Gastrocnemius medialis (tissue), 4 donors: ENCODE data around the gene ENOPH1. TPM values are rescaled to one million over a fixed set of nuclear protein-coding genes. Genes with fewer than 3 reads are reported as not detected.

Experiments used
- ATAC-seq, 2 donors: fragments of 150-250 bp; one replicate each; pipeline ENCODE4 v1.9.1; 2016
- DNase-seq, 2 donors: peaks; one replicate each; pipeline ENCODE4 v3.0.0-alpha.2; 2019
- H3K27ac ChIP-seq, 4 donors: fragments of 200-600 bp; sonication (generic); 1 replicate in 1 of 4; 2 replicates in 3 of 4; pipeline ENCODE4 v1.5.1; 2016 to 2018; ENCODE audit warnings: mild to moderate bottlenecking in 2 of 4, moderate library complexity in 1 of 4
- H3K27me3 ChIP-seq, 3 donors: fragments of 200-600 bp; sonication (generic) in 2 of 3; 1 replicate in 1 of 3; 2 replicates in 2 of 3; pipeline versions ENCODE4 v1.5.1 to v1.6.0; 2016 to 2019; ENCODE audit warnings: mild to moderate bottlenecking in 1 of 3, moderate library complexity in 1 of 3
- H3K36me3 ChIP-seq, 2 donors: fragments of 200-600 bp; sonication (generic) in 1 of 2; one replicate each; pipeline ENCODE4 v1.5.1; 2017 to 2018
- H3K4me1 ChIP-seq, 2 donors: fragments of 200-600 bp; sonication (generic) in 1 of 2; one replicate each; pipeline ENCODE4 v1.5.1; 2016 to 2017; ENCODE audit warnings: mild to moderate bottlenecking in 2 of 2
- H3K4me3 ChIP-seq, 4 donors: fragments of 200-600 bp; sonication (generic) in 3 of 4; 1 replicate in 1 of 4; 2 replicates in 3 of 4; pipeline ENCODE4 v1.5.1; 2016 to 2019; ENCODE audit warnings: mild to moderate bottlenecking in 2 of 4
- H3K9me3 ChIP-seq, 3 donors: fragments of 200-600 bp; sonication (generic) in 2 of 3; 1 replicate in 1 of 3; 2 replicates in 2 of 3; pipeline ENCODE4 v1.5.1; 2016 to 2019
- CTCF ChIP-seq, 5 experiments: fragments of 450-650 bp in 3 of 5; fragments of 200-600 bp in 2 of 5; sonication (generic) in 2 of 5; IDR thresholded peaks in 4 of 5; conservative IDR thresholded peaks in 1 of 5; 1 replicate in 4 of 5; 2 replicates in 1 of 5; pipeline ENCODE4 v1.5.1; 2016 to 2019; ENCODE audit warnings: antibody characterized with exemption in 5 of 5, mild to moderate bottlenecking in 3 of 5, moderate library complexity in 3 of 5
- POLR2A ChIP-seq, 2 donors: fragments of 450-650 bp; IDR thresholded peaks; one replicate each; pipeline ENCODE4 v1.6.1; 2017; ENCODE audit warnings: antibody characterized with exemption in 2 of 2, mild to moderate bottlenecking in 2 of 2, moderate library complexity in 2 of 2
- in situ Hi-C, 4 donors: fragments of 200-750 bp; cut with MboI; loops; one replicate each; pipeline versions ENCODE4 v1.15.0 to v1.8.0; 2017; ENCODE audit warnings: low sequenced_read_pairs in 4 of 4
- intact Hi-C: fragments of 100-400 bp; cut with DNase I; formaldehyde crosslinking; loops from one replicate; pipeline ENCODE4 v1.15.1; 2023; ENCODE audit warnings: low total_unique reads
- total RNA-seq, 4 donors: library from RNA; depleted of rRNA; stranded (reverse); fragments of >200 nt; gene quantifications; one replicate each; pipeline versions ENCODE4 v1.1.0 to v1.2.3, GENCODE V29; 2016

Gene ENOPH1
- total RNA-seq, 4 donors from 2014 or later = 7.1 to 15.9 (median 14.8) TPM

DNA sequence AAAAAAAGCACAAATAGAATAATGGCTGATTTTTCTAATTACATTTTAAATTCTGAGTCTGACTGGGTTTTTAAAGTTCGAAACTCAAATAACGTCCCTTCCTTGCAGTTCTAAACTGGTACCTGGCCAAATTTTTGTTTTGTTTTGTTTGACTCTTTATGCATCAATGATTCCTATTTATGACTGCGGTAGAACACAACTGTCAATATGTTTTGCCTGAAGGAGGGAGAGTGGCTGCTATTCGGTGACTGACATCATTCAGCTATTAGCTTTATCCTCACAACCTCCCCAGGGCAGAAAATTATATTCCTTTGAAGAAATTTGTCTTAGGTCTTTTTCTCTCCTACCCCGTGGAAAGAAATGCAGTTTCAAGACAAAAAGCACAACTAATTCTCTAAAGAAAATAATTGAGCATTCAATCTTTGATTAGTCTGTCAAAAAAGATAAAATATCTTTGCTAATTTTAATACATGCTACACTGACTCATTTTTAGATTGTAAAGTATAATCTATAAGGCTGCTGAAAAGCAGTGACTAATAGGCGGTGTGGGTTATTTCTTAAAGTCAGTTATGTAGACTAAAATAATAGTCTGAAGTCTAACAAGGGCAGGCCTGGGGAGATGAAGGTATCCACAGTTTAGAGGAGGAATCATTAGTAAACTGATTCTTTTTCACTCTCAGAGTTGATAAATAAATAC, 69.5 kb downstream of the ENOPH1 start:
- intact Hi-C loops (no loop called here), in situ Hi-C loops (no loop called here)
- ATAC-seq = no peak
- H3K27ac ChIP-seq = no peak overlapping the region
- no peaks in the 10 kb centered on the region for H3K27me3 ChIP-seq
- DNase-seq = no peak
- no peaks in the 10 kb centered on the region for H3K9me3 ChIP-seq
- H3K4me3 ChIP-seq = no peak overlapping the region
- H3K36me3 ChIP-seq = peaks cover 0 to 10% of the 10 kb centered on the region in 2 donors
- TF ChIP-seq CTCF (IDR thresholded peaks at IDR 0.05 in 4 of 5, conservative IDR thresholded peaks at IDR 0.05 in 1 of 5) (no peak), POLR2A (IDR thresholded peaks at IDR 0.05) (no peak)
- H3K4me1 ChIP-seq = no peaks in the 10 kb centered on the region

DNA sequence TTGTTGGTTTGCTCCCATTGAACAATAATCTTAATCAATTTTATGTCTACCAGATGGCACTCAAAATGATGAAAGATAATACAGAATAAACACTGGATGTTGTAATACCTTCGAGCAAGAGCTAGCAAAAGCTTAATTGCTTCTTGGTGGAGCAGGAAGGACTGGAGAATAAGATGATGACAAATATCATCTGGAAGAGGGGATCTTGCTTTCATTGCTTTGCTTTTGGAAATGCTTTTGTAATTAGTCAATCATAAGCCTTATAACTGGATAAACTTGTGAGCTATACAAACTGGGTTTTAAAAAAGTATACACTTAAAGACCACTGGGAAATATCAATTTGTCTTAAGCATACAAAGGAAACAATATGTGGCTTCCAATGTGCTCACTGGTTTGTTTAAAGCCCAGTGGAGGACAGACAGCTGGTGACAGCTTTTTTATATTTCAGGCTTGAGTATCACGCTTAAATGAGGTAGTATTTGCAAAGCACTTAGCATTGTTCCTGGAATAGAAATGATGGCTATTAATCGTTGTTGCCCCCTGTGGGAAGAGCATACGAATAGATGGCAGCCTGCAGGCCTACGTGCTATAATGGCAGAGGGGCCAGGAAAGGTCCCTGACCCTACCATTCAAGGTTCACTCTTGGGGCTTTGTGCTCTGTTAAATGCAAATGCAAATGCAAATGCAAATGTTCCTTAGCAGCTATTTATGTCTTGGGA, 70.2 kb downstream of the ENOPH1 start:
- no peak for ATAC-seq
- Histone ChIP-seq H3K4me3 (no peak overlapping the region), H3K36me3 (peaks cover 0 to 10% of the 10 kb centered on the region in 2 donors), H3K27me3 (no peaks in the 10 kb centered on the region), H3K9me3 (no peaks in the 10 kb centered on the region), H3K27ac (no peak overlapping the region), H3K4me1 (no peaks in the 10 kb centered on the region)
- DNase-seq = no peak
- in situ Hi-C loops (no loop called here), intact Hi-C loops (no loop called here)
- TF ChIP-seq POLR2A (IDR thresholded peaks at IDR 0.05) (no peak), CTCF (IDR thresholded peaks at IDR 0.05 in 4 of 5, conservative IDR thresholded peaks at IDR 0.05 in 1 of 5) (no peak)

- no peaks in the 10 kb centered on the region for H3K4me1 ChIP-seq
- peaks cover 0 to 10% of the 10 kb centered on the region in 2 donors for H3K36me3 ChIP-seq
- H3K27me3 ChIP-seq = no peaks in the 10 kb centered on the region
- no peaks in the 10 kb centered on the region for H3K9me3 ChIP-seq
- no peak overlapping the region for H3K27ac ChIP-seq
- ATAC-seq (no peak), DNase-seq (no peak)
- no peak overlapping the region for H3K4me3 ChIP-seq
- in situ Hi-C loops (no loop called here), intact Hi-C loops (no loop called here)
- TF ChIP-seq CTCF (IDR thresholded peaks at IDR 0.05 in 4 of 5, conservative IDR thresholded peaks at IDR 0.05 in 1 of 5) (no peak), POLR2A (IDR thresholded peaks at IDR 0.05) (no peak)
Observed at GRCh38 chr4:82501154-82501442, 70.7 kb downstream of the ENOPH1 start.

GRCh38 chr4:82508011-82508410, 77.6 kb downstream of the ENOPH1 start:
- intact Hi-C loops (no loop called here), in situ Hi-C loops (no loop called here)
- TF ChIP-seq POLR2A (IDR thresholded peaks at IDR 0.05) (no peak), CTCF (IDR thresholded peaks at IDR 0.05 in 4 of 5, conservative IDR thresholded peaks at IDR 0.05 in 1 of 5) (no peak)
- no peak overlapping the region for H3K4me3 ChIP-seq
- ATAC-seq (no peak), DNase-seq (no peak)
- H3K4me1 ChIP-seq = no peaks in the 10 kb centered on the region
- no peaks in the 10 kb centered on the region for H3K27me3 ChIP-seq
- no peaks in the 10 kb centered on the region for H3K36me3 ChIP-seq
- H3K9me3 ChIP-seq = no peaks in the 10 kb centered on the region
- no peak overlapping the region for H3K27ac ChIP-seq
